Liver (tissue), 9 donors: ENCODE data around the gene THOC1. TPM values are rescaled to one million over a fixed set of nuclear protein-coding genes. Genes with fewer than 3 reads are reported as not detected.

Experiments used
- DNase-seq: peaks from one replicate; pipeline ENCODE4 v3.0.0-alpha.2; 2017; ENCODE audit warnings: low spot score
- H3K27ac ChIP-seq, 2 donors: one replicate each; pipeline ENCODE4 v1.7.0; 2013; ENCODE audit warnings: inconsistent platforms in 2 of 2, low read length in 2 of 2, control low read depth in 1 of 2, low read depth in 1 of 2, mild to moderate bottlenecking in 1 of 2
- H3K27me3 ChIP-seq, 4 donors: one replicate each; pipeline versions ENCODE4 v1.6.1 to v1.7.0; 2013; ENCODE audit warnings: low read length in 3 of 4, inconsistent platforms in 1 of 4, mild to moderate bottlenecking in 1 of 4, moderate library complexity in 1 of 4; ENCODE audit not compliant: control insufficient read depth in 4 of 4, insufficient read depth in 4 of 4
- H3K36me3 ChIP-seq, 4 donors: one replicate each; pipeline versions ENCODE4 v1.6.1 to v1.7.0; 2013; ENCODE audit warnings: low read length in 3 of 4, mild to moderate bottlenecking in 3 of 4, low read depth in 1 of 4, moderate library complexity in 1 of 4; ENCODE audit not compliant: control insufficient read depth in 4 of 4, insufficient read depth in 3 of 4
- H3K4me1 ChIP-seq, 4 donors: one replicate each; pipeline versions ENCODE4 v1.6.1 to v1.7.0; 2013; ENCODE audit warnings: low read length in 3 of 4, mild to moderate bottlenecking in 3 of 4, moderate library complexity in 1 of 4; ENCODE audit not compliant: control insufficient read depth in 4 of 4, insufficient read depth in 4 of 4
- H3K4me3 ChIP-seq, 3 donors: one replicate each; pipeline versions ENCODE4 v1.6.1 to v1.7.0; 2013; ENCODE audit warnings: low read length in 3 of 3, control low read depth in 1 of 3, low read depth in 1 of 3, mild to moderate bottlenecking in 1 of 3
- H3K9ac ChIP-seq, 2 donors: one replicate each; pipeline ENCODE4 v1.7.0; 2013; ENCODE audit warnings: low read length in 2 of 2, mild to moderate bottlenecking in 2 of 2, moderate library complexity in 2 of 2, control low read depth in 1 of 2, low read depth in 1 of 2
- H3K9me3 ChIP-seq, 4 donors: one replicate each; pipeline versions ENCODE4 v1.6.1 to v1.7.0; 2013; ENCODE audit warnings: low read length in 3 of 4; ENCODE audit not compliant: control insufficient read depth in 4 of 4
- CTCF ChIP-seq: fragments of 150-350 bp; IDR thresholded peaks from 2 replicates; pipeline ENCODE4 v1.5.1; 2017; ENCODE audit warnings: improper control_type of control experiment, low read depth, low read length; ENCODE audit not compliant: missing input control
- EGR1 ChIP-seq, 2 donors: IDR thresholded peaks; 2 replicates each; pipeline ENCODE4 v1.6.1; 2016 to 2018; ENCODE audit warnings: antibody characterized with exemption in 2 of 2, low read depth in 2 of 2
- FOXA1 ChIP-seq: IDR thresholded peaks from 2 replicates; pipeline ENCODE4 v1.6.1; 2016; ENCODE audit warnings: antibody characterized with exemption
- FOXA2 ChIP-seq: IDR thresholded peaks from 2 replicates; pipeline ENCODE4 v1.6.1; 2016; ENCODE audit warnings: antibody characterized with exemption
- GABPA ChIP-seq, 2 donors: IDR thresholded peaks in 1 of 2; conservative IDR thresholded peaks in 1 of 2; 2 replicates each; pipeline ENCODE4 v1.6.1; 2016; ENCODE audit warnings: antibody characterized with exemption in 2 of 2, mild to moderate bottlenecking in 1 of 2, moderate library complexity in 1 of 2
- HNF4A ChIP-seq, 2 donors: conservative IDR thresholded peaks; 2 replicates each; pipeline ENCODE4 v1.6.1; 2016; ENCODE audit warnings: antibody characterized with exemption in 2 of 2, mild to moderate bottlenecking in 2 of 2
- HNF4G ChIP-seq: IDR thresholded peaks from 2 replicates; pipeline ENCODE4 v1.6.1; 2016; ENCODE audit warnings: antibody characterized with exemption
- JUND ChIP-seq, 2 donors: IDR thresholded peaks; 2 replicates each; pipeline ENCODE4 v1.6.1; 2016; ENCODE audit warnings: antibody characterized with exemption in 2 of 2
- NR2F2 ChIP-seq: IDR thresholded peaks from 2 replicates; pipeline ENCODE4 v1.6.1; 2016; ENCODE audit warnings: antibody characterized with exemption
- RAD21 ChIP-seq, 2 donors: IDR thresholded peaks; 2 replicates each; pipeline ENCODE4 v1.6.1; 2016; ENCODE audit warnings: antibody characterized with exemption in 2 of 2, mild to moderate bottlenecking in 2 of 2
- RXRA ChIP-seq, 2 donors: IDR thresholded peaks; 2 replicates each; pipeline ENCODE4 v1.6.1; 2017 to 2018; ENCODE audit warnings: antibody characterized with exemption in 2 of 2, mild to moderate bottlenecking in 1 of 2
- SP1 ChIP-seq: IDR thresholded peaks from 2 replicates; pipeline ENCODE4 v1.6.1; 2018; ENCODE audit warnings: antibody characterized with exemption, mild to moderate bottlenecking
- TAF1 ChIP-seq: conservative IDR thresholded peaks from 2 replicates; pipeline ENCODE4 v1.6.1; 2016; ENCODE audit warnings: antibody characterized with exemption, mild to moderate bottlenecking
- YY1 ChIP-seq: IDR thresholded peaks from 2 replicates; pipeline ENCODE4 v1.6.1; 2016; ENCODE audit warnings: antibody characterized with exemption, mild to moderate bottlenecking
- WGBS: extraction: QIAGEN DNeasy Blood & Tissue Kit; methylation state at CpG from one replicate; pipeline ENCODE4 v1.1.7; 2013; 5-methylcytosine and 5-hydroxymethylcytosine counted together
- polyA plus RNA-seq, 2 donors: library from polyadenylated mRNA; stranded (reverse) in 1 of 2; unstranded in 1 of 2; fragments of 200-250 nt in 1 of 2; fragments of >200 nt in 1 of 2; fragmentation: Nextera tagmentation in 1 of 2; extraction: Ambion mirVana in 1 of 2; gene quantifications; one replicate each; pipeline versions ENCODE4 v1.2.1 to v1.2.3, GENCODE V29; 2013 to 2015
- total RNA-seq, 2 donors: library from RNA; depleted of rRNA; stranded (reverse); fragments of >200 nt; gene quantifications; one replicate each; pipeline ENCODE4 v1.2.3, GENCODE V29; 2014
- TF ChIP-seq, protein P1 (sequence below): IDR thresholded peaks from 2 replicates; pipeline ENCODE4 v1.6.1; 2016; ENCODE audit warnings: antibody characterized with exemption
- TF ChIP-seq, protein P2 (sequence below): IDR thresholded peaks from 2 replicates; pipeline ENCODE4 v1.6.1; 2016; ENCODE audit warnings: antibody characterized with exemption
- TF ChIP-seq, protein P3 (sequence below): IDR thresholded peaks from 2 replicates; pipeline ENCODE4 v1.6.1; 2016; ENCODE audit warnings: antibody characterized with exemption
- donor health status: healthy.
- donor health status: healthy.
- donor health status: healthy.
- donor health status: healthy.
- donor health status: healthy.

Gene THOC1
- total and polyA plus RNA-seq, 4 donors: 5.2 to 30.5 (median 22.0) TPM

GRCh38 chr18:273525-273924 is 5.7 kb upstream of the THOC1 start:
- Histone ChIP-seq H3K27me3 (no peaks in the 10 kb centered on the region), H3K36me3 (no peaks in the 10 kb centered on the region), H3K27ac (no peak overlapping the region), H3K9ac (no peak overlapping the region), H3K4me1 (peaks cover 0 to 12% (median 9%) of the 10 kb centered on the region in 4 donors), H3K4me3 (no peak overlapping the region), H3K9me3 (no peaks in the 10 kb centered on the region)
- no peak for DNase-seq
- TF ChIP-seq, protein P1, sequence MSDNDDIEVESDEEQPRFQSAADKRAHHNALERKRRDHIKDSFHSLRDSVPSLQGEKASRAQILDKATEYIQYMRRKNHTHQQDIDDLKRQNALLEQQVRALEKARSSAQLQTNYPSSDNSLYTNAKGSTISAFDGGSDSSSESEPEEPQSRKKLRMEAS: no peak
- TF ChIP-seq RXRA (IDR thresholded peaks at IDR 0.05) (no peak), FOXA1 (no peak), NR2F2 (no peak), FOXA2 (no peak), GABPA (IDR thresholded peaks at IDR 0.05 in 1 of 2, conservative IDR thresholded peaks at IDR 0.05 in 1 of 2) (no peak), JUND (IDR thresholded peaks at IDR 0.05) (no peak), CTCF (no peak), HNF4G (no peak), TAF1 (no peak), EGR1 (IDR thresholded peaks at IDR 0.05; ENCODE audit: low read depth in 2 of 2) (no peak), RAD21 (IDR thresholded peaks at IDR 0.05) (no peak), HNF4A (conservative IDR thresholded peaks at IDR 0.05) (no peak), YY1 (no peak), SP1 (no peak)
- TF ChIP-seq, protein P2, sequence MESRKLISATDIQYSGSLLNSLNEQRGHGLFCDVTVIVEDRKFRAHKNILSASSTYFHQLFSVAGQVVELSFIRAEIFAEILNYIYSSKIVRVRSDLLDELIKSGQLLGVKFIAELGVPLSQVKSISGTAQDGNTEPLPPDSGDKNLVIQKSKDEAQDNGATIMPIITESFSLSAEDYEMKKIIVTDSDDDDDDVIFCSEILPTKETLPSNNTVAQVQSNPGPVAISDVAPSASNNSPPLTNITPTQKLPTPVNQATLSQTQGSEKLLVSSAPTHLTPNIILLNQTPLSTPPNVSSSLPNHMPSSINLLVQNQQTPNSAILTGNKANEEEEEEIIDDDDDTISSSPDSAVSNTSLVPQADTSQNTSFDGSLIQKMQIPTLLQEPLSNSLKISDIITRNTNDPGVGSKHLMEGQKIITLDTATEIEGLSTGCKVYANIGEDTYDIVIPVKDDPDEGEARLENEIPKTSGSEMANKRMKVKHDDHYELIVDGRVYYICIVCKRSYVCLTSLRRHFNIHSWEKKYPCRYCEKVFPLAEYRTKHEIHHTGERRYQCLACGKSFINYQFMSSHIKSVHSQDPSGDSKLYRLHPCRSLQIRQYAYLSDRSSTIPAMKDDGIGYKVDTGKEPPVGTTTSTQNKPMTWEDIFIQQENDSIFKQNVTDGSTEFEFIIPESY: no peak
- TF ChIP-seq, protein P3, sequence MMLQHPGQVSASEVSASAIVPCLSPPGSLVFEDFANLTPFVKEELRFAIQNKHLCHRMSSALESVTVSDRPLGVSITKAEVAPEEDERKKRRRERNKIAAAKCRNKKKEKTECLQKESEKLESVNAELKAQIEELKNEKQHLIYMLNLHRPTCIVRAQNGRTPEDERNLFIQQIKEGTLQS: no peak
- 98% methylated on average over 3 of the region's 3 CpGs for WGBS

GRCh38 chr18:272650-273049 is 4.8 kb upstream of the THOC1 start:
- Histone ChIP-seq H3K4me3 (no peak overlapping the region), H3K27me3 (no peaks in the 10 kb centered on the region), H3K4me1 (peaks cover 0 to 12% (median 9%) of the 10 kb centered on the region in 4 donors), H3K9ac (no peak overlapping the region), H3K9me3 (no peaks in the 10 kb centered on the region), H3K36me3 (no peaks in the 10 kb centered on the region), H3K27ac (no peak overlapping the region)
- DNase-seq: no peak
- TF ChIP-seq, protein P1: no peak
- TF ChIP-seq RAD21 (IDR thresholded peaks at IDR 0.05) (no peak), HNF4G (no peak), EGR1 (IDR thresholded peaks at IDR 0.05; ENCODE audit: low read depth in 2 of 2) (no peak), TAF1 (no peak)
- TF ChIP-seq, protein P2: no peak
- WGBS: 96% methylated on average over 2 of the region's 2 CpGs
